GM18519 (cell line): ENCODE data around the gene SNX8.

Source experiments
- ATAC-seq: cut with Tn5 transposase; IDR thresholded peaks from one replicate; pipeline ENCODE4 v1.9.1; 2021; ENCODE audit warnings: mild to moderate bottlenecking, moderate library complexity; ENCODE audit not compliant: unreplicated experiment, low FRiP score

Gene SNX8

GRCh38 chr7:2225336-2225735 lies 88.9 kb downstream of the SNX8 start:
- no peak for ATAC-seq

GRCh38 chr7:2224934-2225333 lies 89.3 kb downstream of the SNX8 start:
- ATAC-seq: no peak

DNA sequence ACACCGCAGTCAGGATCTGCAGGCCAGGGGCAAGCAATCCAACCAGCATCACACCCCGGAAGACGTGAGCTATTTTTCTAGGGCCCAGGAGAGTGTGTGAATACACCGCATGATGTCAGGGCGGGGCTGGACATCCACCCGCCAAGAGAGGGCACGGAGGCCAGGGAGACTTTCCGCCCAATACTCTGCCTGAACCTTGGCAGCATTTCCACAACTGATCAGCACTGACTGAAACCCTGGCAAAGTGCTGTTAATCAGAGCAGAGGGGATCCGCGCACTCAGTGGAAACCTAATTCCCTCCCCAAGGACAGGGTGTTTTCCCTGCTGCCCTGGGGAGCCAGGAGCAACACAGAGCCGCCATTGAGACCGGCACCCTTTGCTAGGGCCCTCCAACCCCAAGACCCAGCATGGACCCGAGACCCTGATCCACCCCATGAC lies 89.7 kb downstream of the SNX8 start:
- ATAC-seq: no peak

GRCh38 chr7:2223321-2223720 lies 90.9 kb downstream of the SNX8 start:
- ATAC-seq: no peak

GRCh38 chr7:2222516-2222915 lies 91.7 kb downstream of the SNX8 start:
- ATAC-seq: no peak

DNA sequence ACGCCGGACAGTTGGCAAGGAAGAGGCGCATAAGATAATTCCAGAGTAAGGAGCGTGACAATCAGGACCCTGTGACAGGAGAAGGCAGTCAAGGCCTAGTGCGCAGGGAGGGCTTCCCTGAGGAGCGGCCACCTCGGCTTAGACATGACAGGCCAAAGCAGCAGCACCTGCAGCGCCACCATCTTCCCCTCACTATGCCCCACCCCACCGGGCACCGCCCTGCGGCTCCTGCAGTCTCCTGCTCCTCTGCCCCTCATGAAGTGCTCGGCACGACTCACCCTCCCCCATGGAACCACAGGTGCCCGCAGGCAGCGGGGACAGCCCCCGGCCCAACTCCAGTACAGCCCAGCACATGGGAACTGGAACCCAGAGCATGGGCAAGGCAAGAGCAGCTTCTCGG lies 93.3 kb downstream of the SNX8 start:
- no peak for ATAC-seq

GRCh38 chr7:2220506-2220905 lies 93.7 kb downstream of the SNX8 start:
- no peak for ATAC-seq

- no peak for ATAC-seq
Observed at GRCh38 chr7:2220030-2220429, 94.2 kb downstream of the SNX8 start.

- ATAC-seq: no peak
Observed at GRCh38 chr7:2219606-2220005, 94.6 kb downstream of the SNX8 start.

DNA sequence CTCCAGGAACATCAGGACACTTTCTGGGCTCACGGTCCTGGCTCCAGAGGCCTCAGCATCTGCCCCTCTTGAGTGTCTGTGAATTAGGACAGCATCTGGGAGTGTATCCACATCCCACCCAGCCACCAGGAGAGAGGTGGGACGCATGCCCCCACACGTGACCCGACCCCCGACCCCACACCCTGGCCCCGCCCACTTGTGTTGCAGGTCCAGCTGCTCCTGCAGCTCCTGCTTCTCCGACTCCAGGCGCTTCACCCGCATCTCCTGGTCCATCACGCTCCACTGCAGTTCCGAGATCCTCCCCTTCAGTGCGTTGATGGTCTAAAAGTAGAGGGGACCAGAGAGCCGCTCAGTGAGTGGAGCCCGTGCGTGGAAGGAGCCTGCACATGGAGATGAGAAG lies 95.1 kb downstream of the SNX8 start:
- ATAC-seq: no peak

- ATAC-seq: no peak
Observed at GRCh38 chr7:2218444-2218785, 95.8 kb downstream of the SNX8 start.

- no peak for ATAC-seq
Observed at GRCh38 chr7:2217716-2218443, 96.4 kb downstream of the SNX8 start.

DNA sequence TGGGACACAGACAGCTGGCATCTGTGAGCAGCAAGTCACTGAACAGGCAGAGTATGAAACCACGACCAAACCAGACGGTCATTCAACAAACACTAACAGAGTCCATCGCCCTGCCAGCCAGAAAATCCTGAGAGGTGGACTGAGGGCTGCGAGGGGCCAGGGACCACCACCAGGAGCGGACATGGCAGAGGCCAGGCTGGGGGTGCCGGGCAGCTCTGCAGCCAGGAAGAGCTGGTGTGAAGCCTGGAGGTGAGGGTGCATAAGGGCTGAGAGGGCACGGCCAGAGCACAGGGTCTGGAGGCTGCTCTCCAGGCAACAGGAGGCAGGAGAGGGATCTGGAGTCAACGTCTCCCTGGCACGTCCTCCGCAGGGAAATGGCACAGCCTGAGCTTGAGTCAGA lies 97.0 kb downstream of the SNX8 start:
- no peak for ATAC-seq

DNA sequence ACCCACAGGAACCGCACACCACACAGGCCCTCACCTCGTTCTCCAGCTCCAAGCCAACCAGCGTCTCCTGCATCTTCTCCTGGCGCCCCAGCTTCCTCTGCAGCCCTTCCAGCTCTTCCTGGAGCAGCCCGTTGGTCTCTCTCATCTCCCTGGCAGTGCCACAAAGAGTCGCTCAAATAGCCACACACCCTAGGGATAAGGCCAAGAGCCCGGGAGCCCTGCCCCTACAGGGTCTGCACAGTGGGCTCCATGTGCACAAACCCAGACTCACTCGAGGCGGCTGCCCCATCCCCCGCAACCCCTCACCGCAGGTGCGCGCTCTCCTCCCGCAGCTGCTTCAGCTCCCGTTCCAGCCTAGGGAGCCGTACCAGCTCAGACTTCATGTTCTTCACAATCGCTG lies 98.4 kb downstream of the SNX8 start:
- no peak for ATAC-seq

DNA sequence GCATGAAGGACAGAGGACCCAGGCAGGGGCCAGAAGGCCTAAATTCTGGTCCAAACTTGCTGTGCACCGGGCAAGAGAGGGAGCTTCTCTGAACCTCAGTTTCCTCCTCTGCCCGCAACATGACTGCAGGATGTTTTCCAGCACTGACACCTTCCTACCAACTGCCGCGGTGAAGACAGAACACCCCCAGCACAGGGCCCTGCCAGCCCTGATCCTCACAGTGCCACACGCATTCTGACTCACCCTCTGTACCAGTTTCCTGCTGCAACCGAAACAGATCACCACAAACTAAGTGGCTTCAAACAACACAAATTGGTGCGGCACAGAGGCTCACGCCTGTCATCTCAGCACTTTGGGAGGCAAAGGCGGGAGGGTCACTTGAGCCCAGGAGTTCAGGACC lies 99.6 kb downstream of the SNX8 start:
- ATAC-seq: no peak

DNA sequence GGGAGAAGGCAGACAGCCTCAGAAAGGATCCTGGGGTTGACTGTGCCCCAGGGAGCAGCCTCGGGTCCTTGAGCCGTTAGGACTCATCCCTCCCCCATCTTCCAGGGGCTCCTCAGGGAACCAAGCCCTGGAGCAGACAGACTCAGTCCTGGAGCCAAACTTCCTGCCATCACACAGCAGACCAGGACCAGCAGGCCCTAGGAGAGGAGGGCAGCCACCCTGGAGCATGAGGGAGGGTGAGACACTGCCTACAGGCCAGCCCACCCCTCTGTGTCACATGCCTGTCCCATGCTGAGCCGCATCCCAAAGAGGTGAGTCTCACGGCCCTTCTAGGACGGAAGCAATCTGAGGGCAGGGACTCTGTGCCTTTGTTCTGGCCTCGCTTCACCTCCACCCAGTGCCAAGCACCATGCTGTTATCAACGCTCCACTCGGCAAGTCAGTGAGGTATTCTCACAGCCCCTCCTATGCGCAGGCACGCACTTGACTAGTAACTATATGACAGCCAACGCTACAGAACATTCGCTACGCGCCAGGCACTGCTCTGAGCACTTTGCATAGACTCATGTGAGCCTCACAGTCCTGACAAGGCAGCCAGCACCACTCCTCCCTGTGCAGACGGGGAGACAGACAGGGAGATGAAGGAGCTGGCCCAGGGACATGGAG lies 100.6 kb downstream of the SNX8 start:
- ATAC-seq: no peak

- ATAC-seq: no peak
Observed at GRCh38 chr7:2212906-2213305, 101.3 kb downstream of the SNX8 start.

GRCh38 chr7:2211926-2212325 lies 102.3 kb downstream of the SNX8 start:
- ATAC-seq: no peak

- ATAC-seq: no peak
Observed at GRCh38 chr7:2211259-2211880, 102.9 kb downstream of the SNX8 start.

- no peak for ATAC-seq
Observed at GRCh38 chr7:2210551-2211258, 103.5 kb downstream of the SNX8 start.

GRCh38 chr7:2209961-2210323 lies 104.3 kb downstream of the SNX8 start:
- ATAC-seq: no peak
